GM12891 (cell line): Measurements from ENCODE around the gene LRRC59.

ENCODE experiments used
- POLR2A ChIP-seq: IDR thresholded peaks from 2 replicates; pipeline ENCODE4 v1.6.1; 2011; ENCODE audit warnings: low read depth, low read length, control low read depth
- POLR2AphosphoS5 ChIP-seq: IDR thresholded peaks from 2 replicates; pipeline ENCODE4 v1.6.1; 2011; ENCODE audit warnings: low read depth, low read length, control low read depth
- POU2F2 ChIP-seq: IDR thresholded peaks from 2 replicates; pipeline ENCODE4 v1.6.1; 2011; ENCODE audit warnings: low read depth, mild to moderate bottlenecking, control low read depth, low read length, moderate library complexity
- SPI1 ChIP-seq: IDR thresholded peaks from 2 replicates; pipeline ENCODE4 v1.6.1; 2011; ENCODE audit warnings: low read depth, low read length, control low read depth

- peak; percentile 97 for TF ChIP-seq POLR2AphosphoS5
- peak; percentile 97 for TF ChIP-seq POLR2A
- peak; percentile 45 for TF ChIP-seq SPI1
- peak; percentile 90 for TF ChIP-seq POU2F2
These were observed 24.4 kb downstream of the LRRC59 start, which contains the start of the genes EME1 and MRPL27 for GRCh38 chr17:50372758-50373556.
